ENCODE measurements around the gene TRNP1.

DNA sequence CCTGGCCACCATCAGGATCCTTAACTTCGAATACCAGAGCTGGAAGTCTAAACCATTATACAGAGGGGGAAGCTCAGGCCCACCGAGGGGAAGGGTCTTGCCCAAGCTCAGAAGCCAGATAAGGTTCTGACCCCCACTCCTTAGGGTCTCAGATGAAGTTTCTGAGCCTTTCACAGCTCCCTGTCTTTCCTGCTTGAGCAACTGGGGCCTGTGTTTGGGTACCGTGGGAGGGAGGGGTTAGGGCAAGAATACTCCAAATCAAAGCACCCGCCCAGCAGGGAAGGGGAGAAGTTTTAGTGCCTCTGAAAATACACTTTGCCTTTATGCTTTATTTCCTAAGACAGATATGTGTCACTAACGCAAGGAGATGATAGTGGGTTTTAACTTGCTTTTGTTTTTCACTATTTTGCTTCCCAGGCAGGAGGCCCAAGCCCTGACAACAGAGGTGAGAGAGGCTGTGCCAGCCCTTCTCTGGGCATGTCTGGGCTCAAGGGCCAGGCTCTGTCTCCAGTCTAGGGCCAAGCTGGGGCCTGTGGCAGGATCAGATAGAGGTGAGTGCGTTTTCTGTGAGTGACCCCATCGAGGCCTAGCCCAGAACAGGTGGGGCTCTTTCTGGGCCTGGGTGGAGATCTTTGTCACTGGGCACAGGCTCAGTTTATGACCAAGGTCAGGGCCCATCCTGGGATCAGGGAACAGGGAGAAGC, 39.7 kb downstream of the TRNP1 start:
- TF ChIP-seq EZH2 (IDR thresholded peaks at IDR 0.05; ENCODE audit: insufficient read depth, low read length) = no peak
- TF ChIP-seq, protein P1, sequence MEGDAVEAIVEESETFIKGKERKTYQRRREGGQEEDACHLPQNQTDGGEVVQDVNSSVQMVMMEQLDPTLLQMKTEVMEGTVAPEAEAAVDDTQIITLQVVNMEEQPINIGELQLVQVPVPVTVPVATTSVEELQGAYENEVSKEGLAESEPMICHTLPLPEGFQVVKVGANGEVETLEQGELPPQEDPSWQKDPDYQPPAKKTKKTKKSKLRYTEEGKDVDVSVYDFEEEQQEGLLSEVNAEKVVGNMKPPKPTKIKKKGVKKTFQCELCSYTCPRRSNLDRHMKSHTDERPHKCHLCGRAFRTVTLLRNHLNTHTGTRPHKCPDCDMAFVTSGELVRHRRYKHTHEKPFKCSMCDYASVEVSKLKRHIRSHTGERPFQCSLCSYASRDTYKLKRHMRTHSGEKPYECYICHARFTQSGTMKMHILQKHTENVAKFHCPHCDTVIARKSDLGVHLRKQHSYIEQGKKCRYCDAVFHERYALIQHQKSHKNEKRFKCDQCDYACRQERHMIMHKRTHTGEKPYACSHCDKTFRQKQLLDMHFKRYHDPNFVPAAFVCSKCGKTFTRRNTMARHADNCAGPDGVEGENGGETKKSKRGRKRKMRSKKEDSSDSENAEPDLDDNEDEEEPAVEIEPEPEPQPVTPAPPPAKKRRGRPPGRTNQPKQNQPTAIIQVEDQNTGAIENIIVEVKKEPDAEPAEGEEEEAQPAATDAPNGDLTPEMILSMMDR (IDR thresholded peaks at IDR 0.05; ENCODE audit: insufficient read depth, low read depth, low read length) = no peak

All from astrocyte (in vitro differentiated cells and primary cell).